ENCODE measurements around the gene FAM222B. TPM values are rescaled to one million over a fixed set of nuclear protein-coding genes. Genes with fewer than 3 reads are reported as not detected.
"Not testable (repeated sequence)": the region's sequence is repeated elsewhere in the genome, so short reads cannot be mapped to it uniquely, and the experiment has no call there.

Gene FAM222B
- total and polyA plus RNA-seq, 7 donors: 5.0 to 16.2 (median 11.9) TPM

GRCh38 chr17:28792877-28793661, 49.5 kb downstream of the FAM222B start:
- no peak for TF ChIP-seq CTCF (IDR thresholded peaks at IDR 0.05)
- TF ChIP-seq POLR2A (IDR thresholded peaks at IDR 0.05): no peak
- no peak for TF ChIP-seq POLR2AphosphoS5 (IDR thresholded peaks at IDR 0.05)
- TF ChIP-seq EP300 (IDR thresholded peaks at IDR 0.05): no peak
- Histone ChIP-seq H3K27ac (no peak overlapping the region), H3K36me3 (no peaks in the 10 kb centered on the region), H3K9me3 (no peaks in the 10 kb centered on the region), H3K4me1 (no peaks in the 10 kb centered on the region), H3K27me3 (no peaks in the 10 kb centered on the region), H3K4me3 (no peak overlapping the region)
- intact Hi-C loops (cut with DNase I): loop anchor here (5.0 kb wide), 1 partner anchor 34 kb away; no protein-coding TSS in a partner anchor
- WGBS, 2 donors: 66 to 77% methylated on average over 2 of the region's 2 CpGs
- DNase-seq: no peak

- Histone ChIP-seq H3K36me3 (no peaks in the 10 kb centered on the region), H3K4me3 (no peak overlapping the region), H3K9me3 (no peaks in the 10 kb centered on the region), H3K4me1 (no peaks in the 10 kb centered on the region), H3K27ac (no peak overlapping the region), H3K27me3 (no peaks in the 10 kb centered on the region)
- intact Hi-C loops (cut with DNase I): no loop called here
- no peak for DNase-seq
- TF ChIP-seq POLR2AphosphoS5 (IDR thresholded peaks at IDR 0.05) (no peak), CTCF (IDR thresholded peaks at IDR 0.05) (no peak), EP300 (IDR thresholded peaks at IDR 0.05) (no peak), POLR2A (IDR thresholded peaks at IDR 0.05) (no peak)
- WGBS, 2 donors: 91 to 96% methylated on average over 4 of the region's 4 CpGs
Observed at GRCh38 chr17:28788100-28788499, 54.5 kb downstream of the FAM222B start.

- DNase-seq: no peak
- H3K4me3 ChIP-seq: no peak overlapping the region
- H3K4me1 ChIP-seq: no peaks in the 10 kb centered on the region
- WGBS, 2 donors: 79 to 90% methylated on average over 3 of the region's 3 CpGs
- TF ChIP-seq CTCF (IDR thresholded peaks at IDR 0.05): no peak
- no peak for TF ChIP-seq EP300 (IDR thresholded peaks at IDR 0.05)
- TF ChIP-seq POLR2AphosphoS5 (IDR thresholded peaks at IDR 0.05): no peak
- no peak for TF ChIP-seq POLR2A (IDR thresholded peaks at IDR 0.05)
- H3K9me3 ChIP-seq: no peaks in the 10 kb centered on the region
- intact Hi-C loops (cut with DNase I): no loop called here
- peaks cover 0 to 8% (median 4%) of the 10 kb centered on the region in 4 donors for H3K36me3 ChIP-seq
- no peak overlapping the region for H3K27ac ChIP-seq
- H3K27me3 ChIP-seq: no peaks in the 10 kb centered on the region
Observed at GRCh38 chr17:28783161-28783560, 59.4 kb downstream of the FAM222B start.

- DNase-seq; H3K27ac ChIP-seq; H3K27me3 ChIP-seq; intact Hi-C loops (cut with DNase I); H3K4me3 ChIP-seq; H3K36me3 ChIP-seq; H3K9me3 ChIP-seq: not testable (repeated sequence)
- peaks cover 0 to 14% (median 4%) of the 10 kb centered on the region in 4 donors for H3K4me1 ChIP-seq
- WGBS, 2 donors: 97 to 98% methylated on average over 13 of the region's 13 CpGs
Observed at GRCh38 chr17:28779601-28780000, 63.0 kb downstream of the FAM222B start.

GRCh38 chr17:28777178-28777577, 65.4 kb downstream of the FAM222B start:
- no peak for DNase-seq
- TF ChIP-seq POLR2A (IDR thresholded peaks at IDR 0.05): no peak
- TF ChIP-seq CTCF (IDR thresholded peaks at IDR 0.05): no peak
- no peak for TF ChIP-seq EP300 (IDR thresholded peaks at IDR 0.05)
- no peak for TF ChIP-seq POLR2AphosphoS5 (IDR thresholded peaks at IDR 0.05)
- no peaks in the 10 kb centered on the region for H3K27me3 ChIP-seq
- no peak overlapping the region for H3K4me3 ChIP-seq
- intact Hi-C loops (cut with DNase I): no loop called here
- 69% methylated on average over 1 of the region's 1 CpG for WGBS, 2 donors
- H3K36me3 ChIP-seq: peaks cover 0 to 8% (median 4%) of the 10 kb centered on the region in 4 donors
- peak overlapping the region in 1 of 4 donors; percentile 24 for H3K27ac ChIP-seq
- peaks cover 0 to 14% (median 4%) of the 10 kb centered on the region in 4 donors for H3K4me1 ChIP-seq
- no peaks in the 10 kb centered on the region for H3K9me3 ChIP-seq
